ENCODE measurements around the gene TMEM208. TPM values are rescaled to one million over a fixed set of nuclear protein-coding genes. Genes with fewer than 3 reads are reported as not detected.

TMEM208 gene
- total and polyA plus RNA-seq, 12 donors, result 52.1 to 289 (median 80.4) TPM

DNA sequence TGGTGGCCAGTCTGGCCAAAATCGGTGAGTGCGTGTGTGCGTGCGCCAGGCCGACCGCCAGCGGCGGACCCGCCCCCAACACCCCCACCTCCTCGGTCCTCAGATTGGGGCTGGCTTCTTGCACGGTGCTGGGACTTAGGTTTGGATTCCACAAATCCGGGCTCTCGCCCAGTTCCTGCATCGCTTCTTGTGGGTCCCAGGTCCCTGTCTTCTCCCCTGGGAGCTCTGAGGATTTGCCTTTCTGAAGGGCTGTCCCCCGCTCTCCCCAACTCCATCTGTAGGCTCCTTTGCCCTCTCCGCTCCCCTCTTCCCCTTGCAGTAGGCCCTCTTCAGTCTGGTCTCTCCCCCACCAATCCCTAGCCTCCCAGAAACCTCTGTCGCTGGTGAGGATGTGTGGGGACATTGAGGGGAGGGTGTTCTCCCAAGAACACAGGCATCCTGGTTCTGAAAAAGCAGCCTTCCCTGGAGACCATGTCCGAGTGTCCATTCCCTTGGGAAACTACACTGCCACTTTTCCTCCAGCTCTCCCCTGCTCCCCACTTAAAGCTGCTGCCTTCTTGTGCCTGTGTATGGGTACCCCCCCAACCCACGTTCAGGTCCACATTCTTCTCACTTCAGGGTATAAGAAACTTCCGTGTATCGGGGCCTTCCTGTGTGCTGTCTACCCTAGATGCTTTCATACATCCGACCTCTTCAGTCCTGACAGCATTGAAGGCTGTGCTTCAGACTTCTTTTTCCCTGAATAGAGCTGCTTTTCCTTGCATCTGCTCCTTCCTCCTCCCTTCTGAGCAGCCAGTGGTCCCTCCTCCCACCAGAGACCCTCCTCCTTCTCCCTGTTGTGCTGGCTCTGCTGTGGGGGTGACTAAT is 22.5 kb downstream of the TMEM208 start:
- Histone ChIP-seq H3K27me3 (peaks cover 5% of the 10 kb centered on the region), H3K4me3 (peak overlapping the region in 2 of 4 donors; percentile 18 to 89), H3K27ac (no peak overlapping the region), H3K36me3 (replicated peaks in 1 of 2) (no peaks in the 10 kb centered on the region), H3K9me3 (replicated peaks in 1 of 3) (no peaks in the 10 kb centered on the region), H3K4me1 (replicated peaks in 1 of 2) (peaks cover 27 to 32% of the 10 kb centered on the region in 2 donors)
- no peak for TF ChIP-seq POLR2A (IDR thresholded peaks at IDR 0.05)
- TF ChIP-seq, protein P1, sequence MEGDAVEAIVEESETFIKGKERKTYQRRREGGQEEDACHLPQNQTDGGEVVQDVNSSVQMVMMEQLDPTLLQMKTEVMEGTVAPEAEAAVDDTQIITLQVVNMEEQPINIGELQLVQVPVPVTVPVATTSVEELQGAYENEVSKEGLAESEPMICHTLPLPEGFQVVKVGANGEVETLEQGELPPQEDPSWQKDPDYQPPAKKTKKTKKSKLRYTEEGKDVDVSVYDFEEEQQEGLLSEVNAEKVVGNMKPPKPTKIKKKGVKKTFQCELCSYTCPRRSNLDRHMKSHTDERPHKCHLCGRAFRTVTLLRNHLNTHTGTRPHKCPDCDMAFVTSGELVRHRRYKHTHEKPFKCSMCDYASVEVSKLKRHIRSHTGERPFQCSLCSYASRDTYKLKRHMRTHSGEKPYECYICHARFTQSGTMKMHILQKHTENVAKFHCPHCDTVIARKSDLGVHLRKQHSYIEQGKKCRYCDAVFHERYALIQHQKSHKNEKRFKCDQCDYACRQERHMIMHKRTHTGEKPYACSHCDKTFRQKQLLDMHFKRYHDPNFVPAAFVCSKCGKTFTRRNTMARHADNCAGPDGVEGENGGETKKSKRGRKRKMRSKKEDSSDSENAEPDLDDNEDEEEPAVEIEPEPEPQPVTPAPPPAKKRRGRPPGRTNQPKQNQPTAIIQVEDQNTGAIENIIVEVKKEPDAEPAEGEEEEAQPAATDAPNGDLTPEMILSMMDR (IDR thresholded peaks at IDR 0.05), result no peak
- DNase-seq, result peak in 3 of 7 donors; percentile 16 to 22 (median 19)
- intact Hi-C loops (cut with DNase I), result no loop called here
- WGBS, 4 donors, result 26 to 49% (median 37%) methylated on average over 9 to 22 of the region's 22 CpGs

GRCh38 chr16:67250045-67250327 is 23.1 kb downstream of the TMEM208 start:
- Histone ChIP-seq H3K27me3 (peaks cover 5% of the 10 kb centered on the region), H3K4me3 (no peak overlapping the region), H3K4me1 (replicated peaks in 1 of 2) (peaks cover 21 to 26% of the 10 kb centered on the region in 2 donors), H3K27ac (no peak overlapping the region), H3K9me3 (replicated peaks in 1 of 3) (no peaks in the 10 kb centered on the region), H3K36me3 (replicated peaks in 1 of 2) (no peaks in the 10 kb centered on the region)
- DNase-seq, result peak in 1 of 7 donors; percentile 4
- 71 to 85% (median 81%) methylated on average over 4 of the region's 4 CpGs for WGBS, 4 donors
- intact Hi-C loops (cut with DNase I), result no loop called here
- TF ChIP-seq POLR2A (IDR thresholded peaks at IDR 0.05), result no peak
- TF ChIP-seq, protein P1 (IDR thresholded peaks at IDR 0.05), result no peak

- TF ChIP-seq, protein P1 (IDR thresholded peaks at IDR 0.05), result no peak
- no peak for TF ChIP-seq POLR2A (IDR thresholded peaks at IDR 0.05)
- WGBS, 4 donors, result 76 to 94% (median 88%) methylated on average over 2 to 4 of the region's 4 CpGs
- H3K27ac ChIP-seq, result no peak overlapping the region
Observed at GRCh38 chr16:67252609-67253497, 25.9 kb downstream of the TMEM208 start.

More at GRCh38 chr16:67252609-67253497, 25.9 kb downstream of the TMEM208 start:
- DNase-seq, result peak in 1 of 7 donors; percentile 6
- no peak overlapping the region for H3K4me3 ChIP-seq
- H3K4me1 ChIP-seq (replicated peaks in 1 of 2), result peaks cover 12 to 13% of the 10 kb centered on the region in 2 donors
- peaks cover 5% of the 10 kb centered on the region for H3K27me3 ChIP-seq
- intact Hi-C loops (cut with DNase I), result no loop called here
- H3K36me3 ChIP-seq (replicated peaks in 1 of 2), result no peaks in the 10 kb centered on the region
- no peaks in the 10 kb centered on the region for H3K9me3 ChIP-seq (replicated peaks in 1 of 3)

All from adrenal gland (tissue), 12 donors.